H1 (cell line): ENCODE results near the gene PRSS22.

Experiments used
- CBX8 ChIP-seq: fragments of 300-800, 300-1000 bp; sonication (generic); IDR thresholded peaks from 2 replicates; pipeline ENCODE4 v1.7.1; 2016; ENCODE audit warnings: low read depth, low read length, borderline replicate concordance
- CTCF ChIP-seq, 3 experiments: IDR thresholded peaks; 1 replicate in 2 of 3; 2 replicates in 1 of 3; pipeline versions ENCODE4 v1.5.1 to v1.6.1; 2011; ENCODE audit warnings: low read length in 3 of 3, mild to moderate bottlenecking in 3 of 3, inconsistent platforms in 2 of 3, low read depth in 1 of 3, moderate library complexity in 1 of 3; ENCODE audit not compliant: insufficient read depth in 1 of 3; ENCODE audit errors: control extremely low read depth in 1 of 3
- E2F6 ChIP-seq: IDR thresholded peaks from 2 replicates; pipeline ENCODE4 v1.6.1; 2012; ENCODE audit warnings: inconsistent platforms
- EP300 ChIP-seq, 2 experiments: IDR thresholded peaks; 1 replicate in 1 of 2; 2 replicates in 1 of 2; pipeline ENCODE4 v1.6.1; 2011 to 2012; ENCODE audit warnings: low read depth in 2 of 2, low read length in 2 of 2, mild to moderate bottlenecking in 2 of 2, borderline replicate concordance in 1 of 2, inconsistent platforms in 1 of 2, moderate library complexity in 1 of 2
- EZH2 ChIP-seq: fragments of 200-600 bp; sonication (generic); IDR thresholded peaks from 2 replicates; pipeline ENCODE4 v1.7.1; 2012; ENCODE audit warnings: low read depth, mild to moderate bottlenecking, moderate library complexity, low read length, inconsistent platforms; ENCODE audit not compliant: severe bottlenecking
- HDAC6 ChIP-seq: IDR thresholded peaks from one replicate; pipeline ENCODE4 v1.7.1; 2012; ENCODE audit warnings: low read depth, mild to moderate bottlenecking, inconsistent platforms, low read length, moderate library complexity
- JUN ChIP-seq: IDR thresholded peaks from 2 replicates; pipeline ENCODE4 v1.6.1; 2011; ENCODE audit warnings: low read depth, mild to moderate bottlenecking, improper control_type of control experiment, low read length
- MAX ChIP-seq: IDR thresholded peaks from 2 replicates; pipeline ENCODE4 v1.6.1; 2012; ENCODE audit warnings: inconsistent platforms
- NRF1 ChIP-seq: IDR thresholded peaks from 2 replicates; pipeline ENCODE4 v1.6.1; 2011; ENCODE audit warnings: mild to moderate bottlenecking, low read depth, low read length, improper control_type of control experiment
- POLR2A ChIP-seq, 2 experiments: IDR thresholded peaks; 1 replicate in 1 of 2; 2 replicates in 1 of 2; pipeline ENCODE4 v1.6.1; 2011; ENCODE audit warnings: low read depth in 2 of 2, low read length in 2 of 2, mild to moderate bottlenecking in 2 of 2; ENCODE audit errors: control extremely low read depth in 1 of 2
- RAD21 ChIP-seq, 2 experiments: IDR thresholded peaks in 1 of 2; conservative IDR thresholded peaks in 1 of 2; 2 replicates each; pipeline ENCODE4 v1.6.1; 2011; ENCODE audit warnings: low read depth in 2 of 2, low read length in 2 of 2, improper control_type of control experiment in 1 of 2, inconsistent platforms in 1 of 2, mild to moderate bottlenecking in 1 of 2, moderate library complexity in 1 of 2
- SP1 ChIP-seq: IDR thresholded peaks from 2 replicates; pipeline ENCODE4 v1.6.1; 2011; ENCODE audit warnings: low read depth, low read length
- YY1 ChIP-seq: IDR thresholded peaks from 2 replicates; pipeline ENCODE4 v1.6.1; 2011; ENCODE audit warnings: low read depth, mild to moderate bottlenecking, low read length
- ZNF274 ChIP-seq: IDR thresholded peaks from 2 replicates; pipeline ENCODE4 v1.7.0; 2012; ENCODE audit warnings: low read length, borderline replicate concordance; ENCODE audit errors: extremely low read depth

GRCh38 chr16:2822158-2822495, 35.8 kb downstream of the PRSS22 start:
- TF ChIP-seq HDAC6 (no peak), MAX (no peak), ZNF274 (no peak), CTCF (IDR thresholded peaks at IDR 0.05; ENCODE audit: control extremely low read depth in 1 of 3, insufficient read depth in 1 of 3, low read depth in 1 of 3, low read length in 3 of 3) (no peak), EZH2 (no peak), POLR2A (IDR thresholded peaks at IDR 0.05; ENCODE audit: control extremely low read depth in 1 of 2, low read depth in 2 of 2, low read length in 2 of 2) (no peak), JUN (no peak), E2F6 (no peak), CBX8 (no peak), SP1 (no peak), RAD21 (IDR thresholded peaks at IDR 0.05 in 1 of 2, conservative IDR thresholded peaks at IDR 0.05 in 1 of 2; ENCODE audit: low read depth in 2 of 2, low read length in 2 of 2) (no peak), NRF1 (no peak), YY1 (no peak), EP300 (IDR thresholded peaks at IDR 0.05; ENCODE audit: borderline replicate concordance in 1 of 2, low read depth in 2 of 2, low read length in 2 of 2) (no peak)
